Measurements from ENCODE around the gene MUC4.
"Not testable (repeated sequence)": the region's sequence is repeated elsewhere in the genome, so short reads cannot be mapped to it uniquely, and the experiment has no call there.

GRCh38 chr3:195711091-195711812 lies 100.5 kb downstream of the MUC4 start:
- not testable (repeated sequence) for TF ChIP-seq CTCF, POLR2A (IDR thresholded peaks at IDR 0.05)

Measured in Peyer's patch (tissue), 4 donors.